ENCODE results near the gene CCNL2.
A peak's percentile ranks its signal among the peaks of the same experiment; 100 is the strongest.

Gene CCNL2

GRCh38 chr1:1398677-1399186, 403 bp downstream of the CCNL2 start:
- Histone ChIP-seq H3K9me3 (ENCODE audit: control insufficient read depth, insufficient read depth, low read depth, low read length) (no peaks in the 10 kb centered on the region), H3K4me3 (ENCODE audit: low read depth, low read length) (peak overlapping the region; percentile 95), H3K4me1 (ENCODE audit: control insufficient read depth, insufficient read depth, low read length) (no peaks in the 10 kb centered on the region), H3K27ac (ENCODE audit: extremely low read depth, low read depth, low read length) (peak overlapping the region; percentile 89), H3K36me3 (ENCODE audit: control insufficient read depth in 2 of 2, insufficient read depth in 1 of 2, low read length in 2 of 2) (peaks cover 27 to 85% of the 10 kb centered on the region in 2 experiments)
- ChIA-PET POLR2A (interaction anchor here (0.6 to 2.9 kb wide), 19 partner anchors 9 to 282 kb away, joined by 3 to 36 read pairs (median 3); partner anchors contain the start of genes AURKAIP1 and MRPL20), CTCF (interaction anchor here (0.5 to 1.3 kb wide), 7 partner anchors 9 to 382 kb away, joined by 3 to 6 read pairs (median 4); no protein-coding TSS in a partner anchor)
- TF ChIP-seq ZNF830 (tag by site-specific recombination; IDR thresholded peaks at IDR 0.05; ENCODE audit: low read depth) (no peak), KLF17 (tag by site-specific recombination; IDR thresholded peaks at IDR 0.05) (0 out of 2 replicates have a peak, but pooled peaks have one; percentile 26), INSM2 (tag by site-specific recombination; IDR thresholded peaks at IDR 0.05) (no peak), ZNF18 (tag by site-specific recombination; IDR thresholded peaks at IDR 0.05) (no peak), ZNF157 (tag by site-specific recombination; IDR thresholded peaks at IDR 0.05) (no peak), ZNF391 (tag by site-specific recombination; IDR thresholded peaks at IDR 0.05; ENCODE audit: borderline replicate concordance, low read depth) (0 out of 2 replicates have a peak, but pooled peaks have one; percentile 22), ZSCAN18 (tag by site-specific recombination; IDR thresholded peaks at IDR 0.05) (no peak), ZNF248 (tag by site-specific recombination; IDR thresholded peaks at IDR 0.05) (no peak), ZNF571 (tag by site-specific recombination; IDR thresholded peaks at IDR 0.05) (no peak), ZNF302 (tag by site-specific recombination; IDR thresholded peaks at IDR 0.05; ENCODE audit: low read depth) (no peak), ZNF48 (tag by site-specific recombination; IDR thresholded peaks at IDR 0.05) (no peak), ZSCAN23 (tag by site-specific recombination; IDR thresholded peaks at IDR 0.05) (no peak), ZBTB49 (tag by site-specific recombination; IDR thresholded peaks at IDR 0.05; ENCODE audit: low read depth) (no peak), ZNF513 (tag by site-specific recombination; IDR thresholded peaks at IDR 0.05) (no peak), ZNF791 (tag by site-specific recombination; IDR thresholded peaks at IDR 0.05) (no peak), ZNF645 (tag by site-specific recombination; IDR thresholded peaks at IDR 0.05) (no peak), ZNF274 (IDR thresholded peaks at IDR 0.05; ENCODE audit: low read length) (no peak), ZNF274 (tag by site-specific recombination; IDR thresholded peaks at IDR 0.05; ENCODE audit: borderline replicate concordance) (no peak), ZNF394 (tag by site-specific recombination; IDR thresholded peaks at IDR 0.05; ENCODE audit: borderline replicate concordance) (no peak)
